Activated CD8-positive, alpha-beta memory T cell treated with anti-CD3 and anti-CD28 coated beads for 36 hours (primary cell): ENCODE data around the gene HOATZ. TPM values are rescaled to one million over a fixed set of nuclear protein-coding genes. Genes with fewer than 3 reads are reported as not detected.

Experiments used
- CTCF ChIA-PET: fragments of 350-600 bp; sonication (Branson Sonifier 250); formaldehyde crosslinking; loops from one replicate; lab custom pipeline; 2021; ENCODE audit warnings: antibody characterized with exemption; lab: Charles Lee
- POLR2A ChIA-PET: fragments of 350-600 bp; sonication (Branson Sonifier 250); formaldehyde crosslinking; loops from one replicate; lab custom pipeline; 2021; ENCODE audit warnings: antibody characterized with exemption; lab: Charles Lee
- total RNA-seq, 2 experiments: library from RNA; stranded (reverse); gene quantifications; one replicate each; pipeline ENCODE4 v1.2.3, GENCODE V29; 2021

Gene HOATZ
- total RNA-seq, result not detected

GRCh38 chr11:111514216-111515031 is at the start of gene HOATZ:
HOATZ (plus strand) TSS chr11:111514778; CDS start chr11:111514785, 7 bp downstream.
- ChIA-PET POLR2A (interaction anchor here (0.6 kb wide), 1 partner anchor 26 kb away, joined by 4 read pairs; the partner anchor contains the start of gene LAYN), CTCF (interaction anchor here (0.6 to 1.4 kb wide), 3 partner anchors 8 to 41 kb away, joined by 3 to 6 read pairs (median 3); no protein-coding TSS in a partner anchor)

GRCh38 chr11:111465400-111465799 is 49.2 kb upstream of the HOATZ start:
- ChIA-PET CTCF (interaction anchor here (1.1 kb wide), 1 partner anchor 46 kb away, joined by 4 read pairs; no protein-coding TSS in a partner anchor), POLR2A (no interaction called here)

- ChIA-PET CTCF (no interaction called here), POLR2A (no interaction called here)
Observed at GRCh38 chr11:111466615-111467014, 48.0 kb upstream of the HOATZ start.

- CTCF ChIA-PET, result no interaction called here
- POLR2A ChIA-PET, result no interaction called here
Observed at GRCh38 chr11:111469200-111469599, 45.4 kb upstream of the HOATZ start.

- CTCF ChIA-PET, result interaction anchor here (0.7 kb wide), 1 partner anchor 15 kb away, joined by 4 read pairs; no protein-coding TSS in a partner anchor
- POLR2A ChIA-PET, result no interaction called here
Observed at GRCh38 chr11:111472228-111472627, 42.4 kb upstream of the HOATZ start.

GRCh38 chr11:111474432-111474831 is 40.1 kb upstream of the HOATZ start:
- POLR2A ChIA-PET, result no interaction called here
- CTCF ChIA-PET, result no interaction called here

- POLR2A ChIA-PET, result interaction anchor here (0.6 kb wide), 1 partner anchor 303 kb away, joined by 5 read pairs; no protein-coding TSS in a partner anchor
Observed at GRCh38 chr11:111476366-111476765, 38.2 kb upstream of the HOATZ start.

GRCh38 chr11:111476956-111477355 is 37.6 kb upstream of the HOATZ start:
- ChIA-PET POLR2A (interaction anchor here (0.6 kb wide), 1 partner anchor 302 kb away, joined by 5 read pairs; no protein-coding TSS in a partner anchor), CTCF (no interaction called here)

More at GRCh38 chr11:111476366-111476765, 38.2 kb upstream of the HOATZ start:
- CTCF ChIA-PET, result no interaction called here

- CTCF ChIA-PET, result no interaction called here
- POLR2A ChIA-PET, result no interaction called here
Observed at GRCh38 chr11:111477898-111478297, 36.7 kb upstream of the HOATZ start.

- CTCF ChIA-PET, result interaction anchor here (0.6 kb wide), 1 partner anchor 43 kb away, joined by 6 read pairs; no protein-coding TSS in a partner anchor
- POLR2A ChIA-PET, result no interaction called here
Observed at GRCh38 chr11:111479666-111480065, 34.9 kb upstream of the HOATZ start.

GRCh38 chr11:111483431-111483830 is 31.1 kb upstream of the HOATZ start:
- ChIA-PET CTCF (no interaction called here), POLR2A (no interaction called here)

GRCh38 chr11:111490496-111490895 is 24.1 kb upstream of the HOATZ start:
- ChIA-PET CTCF (no interaction called here), POLR2A (no interaction called here)

- ChIA-PET POLR2A (no interaction called here), CTCF (no interaction called here)
Observed at GRCh38 chr11:111494040-111494439, 20.5 kb upstream of the HOATZ start.

- ChIA-PET POLR2A (no interaction called here), CTCF (no interaction called here)
Observed at GRCh38 chr11:111499483-111499882, 15.1 kb upstream of the HOATZ start.

- POLR2A ChIA-PET, result no interaction called here
- CTCF ChIA-PET, result no interaction called here
Observed at GRCh38 chr11:111500481-111500880, 14.1 kb upstream of the HOATZ start.

- ChIA-PET CTCF (no interaction called here), POLR2A (no interaction called here)
Observed at GRCh38 chr11:111502611-111503010, 12.0 kb upstream of the HOATZ start.

- ChIA-PET CTCF (interaction anchor here (0.7 kb wide), 1 partner anchor 87 kb away, joined by 3 read pairs; no protein-coding TSS in a partner anchor), POLR2A (no interaction called here)
Observed at GRCh38 chr11:111510311-111510710, 4.3 kb upstream of the HOATZ start.

GRCh38 chr11:111512296-111513239 is 2.0 kb upstream of the HOATZ start, which contains the start of gene BTG4:
BTG4 (minus strand) TSS chr11:111512386; CDS start chr11:111498776, 13,610 bp downstream.
- CTCF ChIA-PET, result interaction anchor here (1.4 kb wide), 1 partner anchor 39 kb away, joined by 3 read pairs; no protein-coding TSS in a partner anchor
- POLR2A ChIA-PET, result interaction anchor here (0.5 kb wide), 1 partner anchor 1154 kb away, joined by 4 read pairs; no protein-coding TSS in a partner anchor

GRCh38 chr11:111513240-111513605 is 1.4 kb upstream of the HOATZ start:
- ChIA-PET POLR2A (no interaction called here), CTCF (interaction anchor here (1.3 to 1.4 kb wide), 2 partner anchors 21 to 40 kb away, joined by 3 read pairs; no protein-coding TSS in a partner anchor)
